A549 (cell line): ENCODE results near the gene FCGR2B.

Experiments used
- CHD2 ChIP-seq: fragments of 150-350 bp; IDR thresholded peaks from 2 replicates; pipeline ENCODE4 v1.6.1; 2014; ENCODE audit warnings: low read length; ENCODE audit not compliant: partially characterized antibody
- CTCF ChIP-seq: fragments of >200 bp; sonication (Bioruptor Twin); formaldehyde crosslinking; IDR thresholded peaks from 3 replicates; pipeline ENCODE4 v1.5.1; 2016
- EHMT2 ChIP-seq: fragments of 200-600 bp; sonication (generic); IDR thresholded peaks from 2 replicates; pipeline ENCODE4 v1.6.1; 2016; ENCODE audit warnings: antibody characterized with exemption, low read depth, mild to moderate bottlenecking, moderate library complexity
- EP300 ChIP-seq, 2 experiments: fragments of >200 bp; sonication (Bioruptor Twin); formaldehyde crosslinking; IDR thresholded peaks; 2 replicates in 1 of 2; 3 replicates in 1 of 2; pipeline ENCODE4 v1.6.1; 2016 to 2017
- GATA3 ChIP-seq: IDR thresholded peaks from 2 replicates; pipeline ENCODE4 v1.6.1; 2012; ENCODE audit warnings: borderline replicate concordance
- JUN ChIP-seq, 2 experiments: fragments of >200 bp; sonication (Bioruptor Twin); formaldehyde crosslinking; IDR thresholded peaks; 2 replicates in 1 of 2; 3 replicates in 1 of 2; pipeline ENCODE4 v1.6.1; 2016 to 2017
- MAX ChIP-seq: IDR thresholded peaks from 2 replicates; pipeline ENCODE4 v1.6.1; 2012
- POLR2A ChIP-seq: IDR thresholded peaks from 2 replicates; pipeline ENCODE4 v1.6.1; 2012; ENCODE audit warnings: mild to moderate bottlenecking, low read length
- RFX5 ChIP-seq: fragments of 450-650 bp; IDR thresholded peaks from 2 replicates; pipeline ENCODE4 v1.7.1; 2014; ENCODE audit warnings: antibody characterized with exemption, mild to moderate bottlenecking, moderate library complexity
- SMC3 ChIP-seq: fragments of >200 bp; sonication (Bioruptor Twin); formaldehyde crosslinking; IDR thresholded peaks from 3 replicates; pipeline ENCODE4 v1.6.1; 2018; ENCODE audit warnings: inconsistent platforms
- SREBF2 ChIP-seq: fragments of 450-650 bp; IDR thresholded peaks from 2 replicates; pipeline ENCODE4 v1.6.1; 2014; ENCODE audit warnings: mild to moderate bottlenecking, moderate library complexity
- USF2 ChIP-seq: fragments of 450-650 bp; IDR thresholded peaks from 2 replicates; pipeline ENCODE4 v1.6.1; 2014; ENCODE audit warnings: antibody characterized with exemption

DNA sequence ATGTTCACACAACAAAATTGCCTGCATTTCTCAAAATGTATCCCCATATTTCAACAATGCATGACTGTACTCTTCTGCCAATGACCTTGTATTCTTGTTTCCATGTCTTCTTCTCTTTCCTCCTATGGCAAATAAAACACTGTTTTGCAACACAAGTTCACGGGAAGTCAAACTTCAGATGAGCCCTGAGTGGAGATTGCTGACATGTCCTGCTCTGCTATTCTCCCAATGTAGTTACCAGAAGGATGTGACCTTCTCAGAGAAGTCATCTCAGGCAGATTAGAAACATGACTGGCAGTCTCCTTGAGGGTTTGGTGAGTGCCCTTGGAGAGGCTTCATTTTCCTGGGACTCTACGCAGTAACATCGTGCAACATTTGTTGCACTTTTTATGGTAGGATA lies 15.6 kb downstream of the FCGR2B start:
- TF ChIP-seq MAX: no peak
- no peak for TF ChIP-seq CTCF
- no peak for TF ChIP-seq SREBF2
- TF ChIP-seq GATA3: no peak
- no peak for TF ChIP-seq USF2
- TF ChIP-seq CHD2: no peak
- TF ChIP-seq SMC3: no peak
- TF ChIP-seq POLR2A: no peak
- TF ChIP-seq EHMT2: no peak
- no peak for TF ChIP-seq EP300 (IDR thresholded peaks at IDR 0.05)
- no peak for TF ChIP-seq RFX5
- no peak for TF ChIP-seq JUN (IDR thresholded peaks at IDR 0.05)
